ENCODE measurements around the gene SHMT2.

- TF ChIP-seq, protein P1, sequence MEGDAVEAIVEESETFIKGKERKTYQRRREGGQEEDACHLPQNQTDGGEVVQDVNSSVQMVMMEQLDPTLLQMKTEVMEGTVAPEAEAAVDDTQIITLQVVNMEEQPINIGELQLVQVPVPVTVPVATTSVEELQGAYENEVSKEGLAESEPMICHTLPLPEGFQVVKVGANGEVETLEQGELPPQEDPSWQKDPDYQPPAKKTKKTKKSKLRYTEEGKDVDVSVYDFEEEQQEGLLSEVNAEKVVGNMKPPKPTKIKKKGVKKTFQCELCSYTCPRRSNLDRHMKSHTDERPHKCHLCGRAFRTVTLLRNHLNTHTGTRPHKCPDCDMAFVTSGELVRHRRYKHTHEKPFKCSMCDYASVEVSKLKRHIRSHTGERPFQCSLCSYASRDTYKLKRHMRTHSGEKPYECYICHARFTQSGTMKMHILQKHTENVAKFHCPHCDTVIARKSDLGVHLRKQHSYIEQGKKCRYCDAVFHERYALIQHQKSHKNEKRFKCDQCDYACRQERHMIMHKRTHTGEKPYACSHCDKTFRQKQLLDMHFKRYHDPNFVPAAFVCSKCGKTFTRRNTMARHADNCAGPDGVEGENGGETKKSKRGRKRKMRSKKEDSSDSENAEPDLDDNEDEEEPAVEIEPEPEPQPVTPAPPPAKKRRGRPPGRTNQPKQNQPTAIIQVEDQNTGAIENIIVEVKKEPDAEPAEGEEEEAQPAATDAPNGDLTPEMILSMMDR (IDR thresholded peaks at IDR 0.05) = no peak
- no peak for TF ChIP-seq POLR2A (IDR thresholded peaks at IDR 0.05)
Measured at GRCh38 chr12:57273516-57273915, 44.0 kb downstream of the SHMT2 start.
